ENCODE data around the gene LZTS3. TPM values are rescaled to one million over a fixed set of nuclear protein-coding genes. Genes with fewer than 3 reads are reported as not detected.

The LZTS3 gene
- total RNA-seq, 1 experiment from 2014 or later: 6.1 TPM

DNA sequence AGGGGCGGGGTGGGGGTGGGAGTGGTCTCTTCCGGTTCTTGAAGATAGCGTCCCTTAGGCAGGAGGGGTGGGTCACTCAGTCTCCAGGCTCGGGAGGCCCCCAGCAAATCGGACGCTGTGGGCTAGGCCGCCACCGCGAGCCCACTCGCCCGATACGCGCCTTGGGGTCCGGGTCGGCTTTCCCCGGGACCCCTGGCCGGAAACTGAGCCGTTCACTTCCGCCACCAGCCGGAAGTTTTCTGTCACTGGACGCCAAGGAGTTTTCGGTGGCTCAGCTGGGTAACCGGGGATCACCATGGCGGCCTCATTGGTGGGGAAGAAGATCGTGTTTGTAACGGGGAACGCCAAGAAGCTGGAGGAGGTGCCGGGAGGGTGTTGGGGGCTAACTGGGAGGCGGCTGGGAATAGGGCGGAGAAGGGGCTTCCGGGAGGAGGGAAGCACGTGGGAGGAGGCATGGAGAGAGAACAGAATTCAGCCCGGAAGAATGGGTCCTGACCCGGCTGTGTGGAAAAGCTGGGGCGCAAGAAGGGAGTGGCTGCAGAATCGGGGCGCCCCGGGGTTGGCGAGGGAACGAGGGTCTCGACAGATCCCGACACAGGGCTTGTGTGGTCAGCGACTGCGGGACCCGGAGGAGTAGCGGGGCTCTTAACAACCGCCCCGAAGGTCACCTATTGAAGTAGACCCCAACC is 36.1 kb upstream of the LZTS3 start, which contains the start of gene ITPA:
ITPA (plus strand) TSS at position 242 of the 689 bp plus-strand sequence; CDS start at position 296, 54 bp downstream.
- H3K27ac ChIP-seq (ENCODE audit: low read depth, low read length, poor library complexity, severe bottlenecking): peak within 1 kb of the TSS; percentile 83
- H3K9me3 ChIP-seq (ENCODE audit: low read depth, low read length, poor library complexity, severe bottlenecking): no peaks in the 10 kb centered on the region
- CTCF ChIA-PET: interaction anchor here (0.6 kb wide), 2 partner anchors 37 to 467 kb away, joined by 3 to 7 read pairs; no protein-coding TSS in a partner anchor
- intact Hi-C loops (cut with micrococcal nuclease; ENCODE audit: unreplicated experiment): no loop called here
- TSS peak; percentile 78 for BruUV-seq (replicated peaks)
- peaks cover 8% of the 10 kb centered on the region for H3K36me3 ChIP-seq (ENCODE audit: insufficient read depth, low read length, poor library complexity, severe bottlenecking)
- DNase-seq (ENCODE audit: low spot score): peak; percentile 71
- H3K4me1 ChIP-seq (ENCODE audit: insufficient read depth, low read length, poor library complexity, severe bottlenecking): no peaks in the 10 kb centered on the region
- POLR2A ChIA-PET (ENCODE audit: low non-redundant PET): interaction anchor here (0.6 kb wide), 1 partner anchor 108 kb away, joined by 12 read pairs; no protein-coding TSS in a partner anchor
- peak within 1 kb of the TSS; percentile 81 for H3K4me3 ChIP-seq (ENCODE audit: low read depth, low read length, poor library complexity, severe bottlenecking)
- H3K27me3 ChIP-seq (replicated peaks; ENCODE audit: insufficient read depth, low read depth, low read length, poor library complexity): no peaks in the 10 kb centered on the region
- TF ChIP-seq, protein P1, sequence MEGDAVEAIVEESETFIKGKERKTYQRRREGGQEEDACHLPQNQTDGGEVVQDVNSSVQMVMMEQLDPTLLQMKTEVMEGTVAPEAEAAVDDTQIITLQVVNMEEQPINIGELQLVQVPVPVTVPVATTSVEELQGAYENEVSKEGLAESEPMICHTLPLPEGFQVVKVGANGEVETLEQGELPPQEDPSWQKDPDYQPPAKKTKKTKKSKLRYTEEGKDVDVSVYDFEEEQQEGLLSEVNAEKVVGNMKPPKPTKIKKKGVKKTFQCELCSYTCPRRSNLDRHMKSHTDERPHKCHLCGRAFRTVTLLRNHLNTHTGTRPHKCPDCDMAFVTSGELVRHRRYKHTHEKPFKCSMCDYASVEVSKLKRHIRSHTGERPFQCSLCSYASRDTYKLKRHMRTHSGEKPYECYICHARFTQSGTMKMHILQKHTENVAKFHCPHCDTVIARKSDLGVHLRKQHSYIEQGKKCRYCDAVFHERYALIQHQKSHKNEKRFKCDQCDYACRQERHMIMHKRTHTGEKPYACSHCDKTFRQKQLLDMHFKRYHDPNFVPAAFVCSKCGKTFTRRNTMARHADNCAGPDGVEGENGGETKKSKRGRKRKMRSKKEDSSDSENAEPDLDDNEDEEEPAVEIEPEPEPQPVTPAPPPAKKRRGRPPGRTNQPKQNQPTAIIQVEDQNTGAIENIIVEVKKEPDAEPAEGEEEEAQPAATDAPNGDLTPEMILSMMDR (conservative IDR thresholded peaks at IDR 0.05; ENCODE audit: low read depth, low read length): no peak
- TF ChIP-seq EZH2 (IDR thresholded peaks at IDR 0.05; ENCODE audit: borderline replicate concordance, low read depth, low read length, poor library complexity, severe bottlenecking): no peak

DNA sequence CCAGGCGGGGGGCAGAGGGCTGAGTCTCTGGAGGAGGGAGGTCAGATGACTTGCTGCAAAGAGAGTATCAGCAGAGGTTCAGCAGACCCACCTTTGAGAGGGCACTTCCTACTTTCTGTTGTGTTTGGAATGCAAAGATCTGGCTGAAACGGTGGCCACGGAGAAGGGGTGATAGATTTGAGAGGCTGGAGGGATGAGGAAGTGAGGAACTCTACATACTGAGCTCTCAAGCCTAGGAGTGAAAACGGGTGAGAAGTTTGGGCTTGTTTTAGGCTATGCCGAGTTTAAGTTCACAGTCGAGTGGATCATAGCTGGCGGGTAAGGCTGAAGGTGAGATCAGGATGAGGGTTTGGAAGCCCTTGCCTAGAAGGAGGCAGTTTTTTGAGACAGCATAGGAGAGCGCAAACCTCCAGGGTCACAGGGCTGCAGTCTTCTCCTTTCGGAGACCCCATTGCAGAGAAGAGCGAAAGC is 35.5 kb upstream of the LZTS3 start:
- DNase-seq (ENCODE audit: low spot score): no peak
- POLR2A ChIA-PET (ENCODE audit: low non-redundant PET): no interaction called here
- Histone ChIP-seq H3K9me3 (ENCODE audit: low read depth, low read length, poor library complexity, severe bottlenecking) (no peaks in the 10 kb centered on the region), H3K36me3 (ENCODE audit: insufficient read depth, low read length, poor library complexity, severe bottlenecking) (peaks cover 6% of the 10 kb centered on the region), H3K4me3 (ENCODE audit: low read depth, low read length, poor library complexity, severe bottlenecking) (peak overlapping the region; percentile 81), H3K27me3 (replicated peaks; ENCODE audit: insufficient read depth, low read depth, low read length, poor library complexity) (no peaks in the 10 kb centered on the region), H3K4me1 (ENCODE audit: insufficient read depth, low read length, poor library complexity, severe bottlenecking) (no peaks in the 10 kb centered on the region), H3K27ac (ENCODE audit: low read depth, low read length, poor library complexity, severe bottlenecking) (peak overlapping the region; percentile 83)
- intact Hi-C loops (cut with micrococcal nuclease; ENCODE audit: unreplicated experiment): no loop called here
- CTCF ChIA-PET: no interaction called here
- TSS peak; percentile 72 for BruUV-seq (replicated peaks)
- TF ChIP-seq, protein P1 (conservative IDR thresholded peaks at IDR 0.05; ENCODE audit: low read depth, low read length): no peak
- no peak for TF ChIP-seq EZH2 (IDR thresholded peaks at IDR 0.05; ENCODE audit: borderline replicate concordance, low read depth, low read length, poor library complexity, severe bottlenecking)

DNA sequence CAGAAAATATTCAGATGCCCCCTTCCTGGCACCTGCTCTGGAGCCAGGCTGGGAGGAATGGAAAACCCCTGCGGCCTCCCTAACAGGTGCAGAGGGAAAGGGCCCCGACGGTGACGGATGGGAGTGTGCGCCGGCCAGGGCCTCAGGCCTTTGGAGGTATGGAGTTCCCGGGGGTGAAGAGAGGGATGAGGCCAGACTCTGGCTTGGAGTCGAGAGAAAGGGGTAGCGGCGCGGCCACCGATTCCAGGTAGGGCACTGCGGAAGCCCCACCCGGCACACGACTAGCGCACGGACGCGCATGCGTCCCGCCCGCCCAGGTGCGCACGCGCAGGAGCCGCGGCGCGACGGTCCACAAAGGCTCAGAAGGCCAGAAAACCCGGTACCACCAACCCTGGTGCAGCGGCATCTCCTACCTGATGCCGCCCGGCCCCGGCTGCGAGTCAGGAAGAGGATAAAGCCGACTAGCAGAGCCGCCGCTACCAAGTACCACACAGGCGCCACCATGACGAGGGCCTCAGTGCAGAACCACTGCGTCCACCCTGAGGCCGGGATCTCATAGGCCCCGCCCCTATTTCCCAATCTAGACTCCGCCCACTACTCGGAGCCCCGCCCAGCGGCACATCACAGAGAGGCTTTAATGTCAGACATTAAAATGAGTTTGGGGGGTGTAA is 30.9 kb upstream of the LZTS3 start, which contains the start of gene DDRGK1:
DDRGK1 (minus strand) TSS at position 559 of the 671 bp plus-strand sequence; CDS start at position 504, 55 bp downstream.
- CTCF ChIA-PET: interaction anchor here (0.6 kb wide), 1 partner anchor 151 kb away, joined by 7 read pairs; no protein-coding TSS in a partner anchor
- intact Hi-C loops (cut with micrococcal nuclease; ENCODE audit: unreplicated experiment): no loop called here
- TF ChIP-seq EZH2 (IDR thresholded peaks at IDR 0.05; ENCODE audit: borderline replicate concordance, low read depth, low read length, poor library complexity, severe bottlenecking): no peak
- TF ChIP-seq, protein P1 (conservative IDR thresholded peaks at IDR 0.05; ENCODE audit: low read depth, low read length): no peak
- peak within 1 kb of the TSS; percentile 71 for H3K4me3 ChIP-seq (ENCODE audit: low read depth, low read length, poor library complexity, severe bottlenecking)
- TSS peak; percentile 26 for BruUV-seq (replicated peaks)
- peak within 1 kb of the TSS; percentile 87 for H3K27ac ChIP-seq (ENCODE audit: low read depth, low read length, poor library complexity, severe bottlenecking)
- no peaks in the 10 kb centered on the region for H3K27me3 ChIP-seq (replicated peaks; ENCODE audit: insufficient read depth, low read depth, low read length, poor library complexity)
- peaks cover 19% of the 10 kb centered on the region for H3K36me3 ChIP-seq (ENCODE audit: insufficient read depth, low read length, poor library complexity, severe bottlenecking)
- H3K9me3 ChIP-seq (ENCODE audit: low read depth, low read length, poor library complexity, severe bottlenecking): no peaks in the 10 kb centered on the region
- H3K4me1 ChIP-seq (ENCODE audit: insufficient read depth, low read length, poor library complexity, severe bottlenecking): peaks cover 8% of the 10 kb centered on the region
- DNase-seq (ENCODE audit: low spot score): peak; percentile 91
- POLR2A ChIA-PET (ENCODE audit: low non-redundant PET): no interaction called here

Measured in A673 (cell line).